ENCODE data around the gene GTPBP2.

DNA sequence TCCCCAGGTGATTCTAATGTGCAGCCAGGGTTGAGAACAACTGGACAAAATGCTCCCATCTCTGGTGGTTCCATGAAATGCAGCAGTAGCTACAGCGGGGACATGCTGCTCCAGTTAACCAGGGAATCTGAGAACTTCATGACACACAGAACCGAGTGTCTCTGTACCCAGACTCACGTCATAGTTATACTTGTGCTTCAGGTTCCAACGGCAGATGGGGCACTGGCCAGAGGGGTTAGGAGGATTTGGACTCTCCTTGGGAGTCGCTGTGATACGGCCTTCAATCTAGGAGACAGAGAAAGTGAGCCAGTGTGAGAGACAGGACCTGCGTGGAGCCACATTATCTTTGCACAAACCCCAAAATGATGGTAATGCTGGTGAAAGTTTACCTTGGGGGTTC, 49.3 kb upstream of the GTPBP2 start:
- TF ChIP-seq ARNTL (CRISPR knock-in tag; IDR thresholded peaks at IDR 0.05; ENCODE audit: borderline replicate concordance, low read depth): no peak
- TF ChIP-seq ZNF70 (CRISPR knock-in tag; IDR thresholded peaks at IDR 0.05): no peak
- no peak for TF ChIP-seq TOX (CRISPR knock-in tag; IDR thresholded peaks at IDR 0.05; ENCODE audit: borderline replicate concordance)
- TF ChIP-seq ZFP30 (CRISPR knock-in tag; IDR thresholded peaks at IDR 0.05): no peak
- TF ChIP-seq SNAI2 (CRISPR knock-in tag; IDR thresholded peaks at IDR 0.05): no peak

All from SK-N-SH treated with all-trans-retinoic acid at 6 μM for 48 hours (cell line).